ENCODE results near the gene POLG.

Gene POLG

GRCh38 chr15:89345248-89345647, 10.6 kb upstream of the POLG start:
- Histone ChIP-seq H3K4me2 (ENCODE audit: insufficient read depth, low read length) (no peak overlapping the region), H4K20me1 (ENCODE audit: insufficient read depth, low read length) (no peaks in the 10 kb centered on the region), H3K79me2 (ENCODE audit: insufficient read depth, low read length) (no peaks in the 10 kb centered on the region), H3K4me3 (ENCODE audit: low read depth in 1 of 2, low read length in 2 of 2) (no peak overlapping the region), H3K4me1 (ENCODE audit: insufficient read depth, low read length) (peaks cover 18% of the 10 kb centered on the region), H2AFZ (ENCODE audit: low read depth, low read length) (no peak overlapping the region), H3K9ac (ENCODE audit: low read depth, low read length) (no peak overlapping the region), H3K27ac (ENCODE audit: low read length) (no peak overlapping the region), H3K27me3 (ENCODE audit: insufficient read depth, low read length, poor library complexity) (no peaks in the 10 kb centered on the region), H3K36me3 (ENCODE audit: insufficient read depth, low read length) (no peaks in the 10 kb centered on the region), H3K9me3 (ENCODE audit: insufficient read depth, low read length, severe bottlenecking) (no peaks in the 10 kb centered on the region)
- DNase-seq (no peak), ATAC-seq (ENCODE audit: insufficient read depth, low read depth) (no peak)
- no peak for TF ChIP-seq CTCF (IDR thresholded peaks at IDR 0.05; ENCODE audit: borderline replicate concordance, extremely low read depth, low read length, poor library complexity, severe bottlenecking)
- TF ChIP-seq EZH2 (IDR thresholded peaks at IDR 0.05; ENCODE audit: borderline replicate concordance, low read depth, low read length, severe bottlenecking) = no peak

- H3K4me1 ChIP-seq (ENCODE audit: insufficient read depth, low read length) = peaks cover 8% of the 10 kb centered on the region
- H3K9me3 ChIP-seq (ENCODE audit: insufficient read depth, low read length, severe bottlenecking) = no peaks in the 10 kb centered on the region
- DNase-seq (no peak), ATAC-seq (ENCODE audit: insufficient read depth, low read depth) (no peak)
- H3K36me3 ChIP-seq (ENCODE audit: insufficient read depth, low read length) = no peaks in the 10 kb centered on the region
- H3K79me2 ChIP-seq (ENCODE audit: insufficient read depth, low read length) = no peaks in the 10 kb centered on the region
- H3K27me3 ChIP-seq (ENCODE audit: insufficient read depth, low read length, poor library complexity) = no peaks in the 10 kb centered on the region
- no peak overlapping the region for H3K4me2 ChIP-seq (ENCODE audit: insufficient read depth, low read length)
- H3K4me3 ChIP-seq (ENCODE audit: low read depth in 1 of 2, low read length in 2 of 2) = no peak overlapping the region
- peak overlapping the region; percentile 50; the same call in 1 of the 2 replicates for H3K27ac ChIP-seq (ENCODE audit: low read length)
- H4K20me1 ChIP-seq (ENCODE audit: insufficient read depth, low read length) = no peaks in the 10 kb centered on the region
- H2AFZ ChIP-seq (ENCODE audit: low read depth, low read length) = no peak overlapping the region
- TF ChIP-seq EZH2 (IDR thresholded peaks at IDR 0.05; ENCODE audit: borderline replicate concordance, low read depth, low read length, severe bottlenecking) = no peak
- TF ChIP-seq CTCF (IDR thresholded peaks at IDR 0.05; ENCODE audit: borderline replicate concordance, extremely low read depth, low read length, poor library complexity, severe bottlenecking) = no peak
- H3K9ac ChIP-seq (ENCODE audit: low read depth, low read length) = no peak overlapping the region
Observed at GRCh38 chr15:89342840-89343239, 8.2 kb upstream of the POLG start.

- no peak overlapping the region for H2AFZ ChIP-seq (ENCODE audit: low read depth, low read length)
- no peak for ATAC-seq (ENCODE audit: insufficient read depth, low read depth)
- H3K9ac ChIP-seq (ENCODE audit: low read depth, low read length) = no peak overlapping the region
- H3K4me1 ChIP-seq (ENCODE audit: insufficient read depth, low read length) = peaks cover 22% of the 10 kb centered on the region
- DNase-seq = no peak
- H3K27me3 ChIP-seq (ENCODE audit: insufficient read depth, low read length, poor library complexity) = no peaks in the 10 kb centered on the region
- no peak overlapping the region for H3K4me3 ChIP-seq (ENCODE audit: low read depth in 1 of 2, low read length in 2 of 2)
- no peaks in the 10 kb centered on the region for H4K20me1 ChIP-seq (ENCODE audit: insufficient read depth, low read length)
- peak overlapping the region; percentile 38; the same call in 1 of the 2 replicates for H3K27ac ChIP-seq (ENCODE audit: low read length)
- H3K4me2 ChIP-seq (ENCODE audit: insufficient read depth, low read length) = no peak overlapping the region
- H3K36me3 ChIP-seq (ENCODE audit: insufficient read depth, low read length) = no peaks in the 10 kb centered on the region
- H3K79me2 ChIP-seq (ENCODE audit: insufficient read depth, low read length) = no peaks in the 10 kb centered on the region
- no peaks in the 10 kb centered on the region for H3K9me3 ChIP-seq (ENCODE audit: insufficient read depth, low read length, severe bottlenecking)
- no peak for TF ChIP-seq CTCF (IDR thresholded peaks at IDR 0.05; ENCODE audit: borderline replicate concordance, extremely low read depth, low read length, poor library complexity, severe bottlenecking)
Observed at GRCh38 chr15:89341316-89342005, 6.8 kb upstream of the POLG start.
